Measurements from ENCODE around the gene DLG2.

The DLG2 gene

DNA sequence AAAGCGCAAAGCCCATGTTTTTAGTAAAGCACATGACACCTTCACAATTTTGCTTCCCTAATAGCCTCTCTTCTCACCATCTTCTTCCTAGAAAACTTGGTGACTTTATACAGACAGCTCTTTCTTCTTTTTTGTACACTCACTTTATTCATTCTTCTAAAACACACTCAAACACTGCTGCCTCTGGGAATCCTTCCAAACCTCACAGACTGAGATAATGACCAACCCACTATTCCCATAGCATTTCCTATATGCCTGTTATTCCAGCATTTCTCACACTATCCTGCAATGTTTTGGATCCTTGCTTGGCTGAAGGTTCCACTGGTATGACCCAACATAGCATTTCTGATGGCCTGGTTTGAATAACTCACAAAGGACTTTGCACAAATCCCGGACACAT is 1898.9 kb downstream of the DLG2 start:
- H3K27ac ChIP-seq, result no peak overlapping the region
- TF ChIP-seq CTCF (IDR thresholded peaks at IDR 0.05) (no peak), ZFX (IDR thresholded peaks at IDR 0.05; ENCODE audit: borderline replicate concordance) (no peak)

DNA sequence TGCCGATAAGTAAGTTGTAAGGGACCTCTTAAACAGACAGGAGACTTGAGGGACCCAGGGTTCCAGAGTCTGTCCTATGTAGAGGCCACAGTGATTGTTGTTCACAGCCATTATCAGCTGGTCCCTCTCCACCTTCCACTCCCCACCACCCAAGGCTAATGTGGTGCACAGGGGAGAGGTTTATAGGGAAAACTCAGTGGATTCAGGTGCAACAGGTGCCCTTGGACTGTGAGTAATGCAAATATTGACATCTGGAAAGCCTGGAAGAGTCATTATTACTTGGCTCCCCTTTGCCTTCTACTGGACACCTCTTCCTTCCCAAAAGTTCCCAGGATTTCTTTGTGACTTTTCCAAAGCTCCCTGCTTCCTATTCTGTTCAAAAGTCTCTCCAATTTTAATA is 1899.9 kb downstream of the DLG2 start:
- TF ChIP-seq CTCF (IDR thresholded peaks at IDR 0.05), result no peak
- TF ChIP-seq ZFX (IDR thresholded peaks at IDR 0.05; ENCODE audit: borderline replicate concordance), result no peak
- no peak overlapping the region for H3K27ac ChIP-seq

DNA sequence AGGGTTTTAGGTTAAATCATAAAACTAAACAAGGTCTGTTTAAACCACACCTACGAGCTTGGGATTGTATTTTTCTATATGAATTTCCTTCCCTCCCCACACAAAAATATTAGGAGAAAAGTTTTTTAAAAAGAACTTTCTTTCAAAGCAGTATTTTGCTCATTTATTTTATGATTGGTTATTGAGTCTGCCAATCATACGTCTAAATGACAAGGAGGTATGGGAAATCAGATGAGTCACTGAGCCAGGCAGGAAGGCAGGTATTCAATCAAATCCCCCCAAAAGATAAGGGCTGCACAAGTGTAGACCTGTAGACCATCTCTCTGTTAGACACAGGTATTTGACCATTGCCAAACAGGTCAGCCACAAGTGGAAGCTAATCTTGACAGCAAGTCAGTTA is 1900.8 kb downstream of the DLG2 start:
- no peak for TF ChIP-seq ZFX (IDR thresholded peaks at IDR 0.05; ENCODE audit: borderline replicate concordance)
- TF ChIP-seq CTCF (IDR thresholded peaks at IDR 0.05), result no peak
- no peak overlapping the region for H3K27ac ChIP-seq

DNA sequence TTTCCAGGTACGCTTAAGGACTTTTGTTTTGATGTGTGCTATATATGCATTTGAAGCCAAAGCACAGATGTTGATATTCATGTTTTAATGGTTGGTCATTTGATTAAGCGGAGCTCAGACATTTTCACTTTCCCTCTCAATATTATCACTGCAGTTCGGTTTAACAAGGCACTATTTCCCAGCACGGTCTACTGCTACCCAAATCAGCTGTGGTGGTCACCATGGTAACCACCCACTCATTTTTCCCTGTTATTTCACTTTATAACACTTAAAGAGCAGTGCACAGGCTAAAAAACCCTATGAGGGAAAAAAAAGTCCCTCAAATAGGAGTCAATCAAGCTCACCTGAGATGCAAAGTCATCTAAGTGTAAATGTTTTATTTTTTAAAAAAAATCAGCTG is 1901.4 kb downstream of the DLG2 start:
- no peak for TF ChIP-seq CTCF (IDR thresholded peaks at IDR 0.05)
- TF ChIP-seq ZFX (IDR thresholded peaks at IDR 0.05; ENCODE audit: borderline replicate concordance), result no peak
- H3K27ac ChIP-seq, result no peak overlapping the region

DNA sequence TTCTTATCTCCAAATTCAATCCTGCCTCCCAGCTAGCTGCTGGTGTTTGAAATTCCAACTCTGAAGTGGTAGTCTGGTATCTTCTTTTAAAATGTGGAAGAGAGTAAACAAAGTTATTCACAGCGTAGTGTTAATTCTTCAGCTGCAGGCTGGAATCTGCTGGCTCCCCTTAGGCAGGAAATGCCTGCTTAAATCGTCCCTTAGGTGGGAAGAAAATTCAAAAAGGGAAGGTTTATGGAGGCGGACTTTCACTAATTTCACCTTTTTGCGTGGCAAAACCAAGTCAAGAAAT is 1901.9 kb downstream of the DLG2 start:
- TF ChIP-seq ZFX (IDR thresholded peaks at IDR 0.05; ENCODE audit: borderline replicate concordance) (no peak), CTCF (IDR thresholded peaks at IDR 0.05) (no peak)
- H3K27ac ChIP-seq, result peak overlapping the region; percentile 78

GRCh38 chr11:83723999-83724398 is 1903.1 kb downstream of the DLG2 start:
- TF ChIP-seq CTCF (IDR thresholded peaks at IDR 0.05), result peak; percentile 77
- TF ChIP-seq ZFX (IDR thresholded peaks at IDR 0.05; ENCODE audit: borderline replicate concordance), result no peak
- H3K27ac ChIP-seq, result peak overlapping the region; percentile 78

GRCh38 chr11:83722392-83723119 is 1904.6 kb downstream of the DLG2 start:
- TF ChIP-seq CTCF (IDR thresholded peaks at IDR 0.05), result no peak
- no peak for TF ChIP-seq ZFX (IDR thresholded peaks at IDR 0.05; ENCODE audit: borderline replicate concordance)
- H3K27ac ChIP-seq, result no peak overlapping the region

All from 22Rv1 (cell line).